Epidermal melanocyte (primary cell): ENCODE data around the gene MS4A5.
A peak's percentile ranks its signal among the peaks of the same experiment; 100 is the strongest.
"Not testable (repeated sequence)": the region's sequence is repeated elsewhere in the genome, so short reads cannot be mapped to it uniquely, and the experiment has no call there.

Source experiments
- DNase-seq: peaks from one replicate; pipeline ENCODE4 v3.0.0; 2011; ENCODE audit warnings: low spot score; ENCODE audit not compliant: insufficient read length

The MS4A5 gene, protein sequence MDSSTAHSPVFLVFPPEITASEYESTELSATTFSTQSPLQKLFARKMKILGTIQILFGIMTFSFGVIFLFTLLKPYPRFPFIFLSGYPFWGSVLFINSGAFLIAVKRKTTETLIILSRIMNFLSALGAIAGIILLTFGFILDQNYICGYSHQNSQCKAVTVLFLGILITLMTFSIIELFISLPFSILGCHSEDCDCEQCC

DNA sequence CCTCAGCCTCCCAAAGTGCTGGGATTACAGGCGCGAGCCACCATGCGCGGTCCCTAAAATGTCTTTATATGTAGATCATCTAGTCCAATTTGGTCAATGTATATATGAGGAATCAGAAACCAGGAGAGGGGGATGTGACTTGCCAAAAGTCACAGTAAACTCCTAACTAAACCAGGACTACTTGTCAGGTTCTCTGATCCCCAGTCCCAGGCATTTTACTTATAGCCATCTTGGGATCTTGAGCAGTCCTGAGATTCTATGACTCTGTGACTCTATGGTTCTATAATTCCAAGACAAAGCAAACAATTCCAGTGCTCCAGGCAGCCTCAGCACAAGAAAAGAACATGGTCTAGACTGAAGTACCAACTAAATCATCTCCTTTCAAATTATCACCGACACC is at the start of gene MS4A5:
TSS of gene MS4A5 (plus strand) at position 301 of the 400 bp plus-strand sequence. CDS start 103 bp downstream, outside the sequence.
- no peak for DNase-seq

DNA sequence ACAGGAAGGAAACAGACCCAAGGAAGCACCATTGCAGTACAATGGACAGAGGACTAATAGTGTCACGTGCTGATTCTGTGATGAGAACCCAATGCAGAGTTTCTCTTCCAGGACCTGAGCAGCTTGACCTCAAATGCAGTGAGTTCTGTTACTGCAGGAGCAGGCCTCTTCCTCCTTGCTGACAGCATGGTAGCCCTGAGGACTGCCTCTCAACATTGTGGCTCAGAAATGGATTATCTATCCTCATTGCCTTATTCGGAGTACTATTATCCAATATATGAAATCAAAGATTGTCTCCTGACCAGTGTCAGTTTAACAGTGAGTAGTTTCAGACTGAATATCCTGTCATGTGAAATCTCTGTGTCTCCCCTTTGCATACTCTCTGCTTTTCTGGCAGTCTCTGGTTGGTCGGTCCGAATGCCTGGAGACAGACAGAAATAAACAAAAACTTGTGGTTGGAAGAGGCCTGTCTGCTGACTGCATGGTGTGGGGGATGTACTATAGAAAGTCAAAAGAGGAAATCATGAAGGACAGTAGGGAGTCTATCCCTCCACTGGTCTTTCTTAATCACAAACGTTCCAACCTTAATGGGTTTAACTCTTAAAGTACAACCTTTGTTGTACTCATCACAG is 40.0 kb upstream of the MS4A5 start:
- DNase-seq, result peak; percentile 44

DNA sequence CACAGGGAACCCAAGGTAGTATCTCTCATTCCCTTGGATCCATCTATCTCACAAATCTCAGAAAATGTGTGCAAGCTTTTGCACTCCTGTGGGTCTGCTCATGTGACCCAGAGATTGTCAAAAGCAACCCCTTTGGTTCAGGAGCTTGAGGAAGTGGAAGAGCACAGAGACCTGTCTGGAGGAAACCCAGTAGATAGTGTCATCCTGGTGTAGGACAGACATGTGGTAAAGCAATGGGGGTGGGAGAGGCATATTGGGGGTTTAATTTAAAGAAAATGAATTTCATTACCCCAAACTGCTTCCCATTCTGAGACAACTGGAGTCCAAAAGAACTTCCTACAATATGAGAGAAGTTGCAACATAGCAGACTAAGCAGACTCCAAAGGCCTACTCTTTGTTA is 39.0 kb upstream of the MS4A5 start:
- no peak for DNase-seq

DNA sequence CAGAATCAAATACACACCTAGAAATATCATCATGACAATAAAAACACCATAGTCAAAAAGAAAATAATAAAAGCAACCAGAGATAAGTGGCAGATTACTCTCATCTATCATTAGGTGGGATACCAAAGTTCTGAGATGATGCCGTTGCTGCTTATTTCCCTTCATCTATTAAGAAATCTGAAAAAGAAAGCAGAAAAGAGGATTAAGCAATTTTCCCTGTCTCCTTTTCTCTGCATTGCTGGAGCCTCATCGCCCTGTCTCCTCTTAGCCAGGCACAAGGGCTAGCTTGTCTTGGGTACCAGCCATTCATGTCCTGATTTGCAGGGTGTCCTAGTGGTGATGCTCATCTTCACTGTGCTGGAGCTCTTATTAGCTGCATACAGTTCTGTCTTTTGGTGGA is 37.0 kb upstream of the MS4A5 start:
- no peak for DNase-seq

DNA sequence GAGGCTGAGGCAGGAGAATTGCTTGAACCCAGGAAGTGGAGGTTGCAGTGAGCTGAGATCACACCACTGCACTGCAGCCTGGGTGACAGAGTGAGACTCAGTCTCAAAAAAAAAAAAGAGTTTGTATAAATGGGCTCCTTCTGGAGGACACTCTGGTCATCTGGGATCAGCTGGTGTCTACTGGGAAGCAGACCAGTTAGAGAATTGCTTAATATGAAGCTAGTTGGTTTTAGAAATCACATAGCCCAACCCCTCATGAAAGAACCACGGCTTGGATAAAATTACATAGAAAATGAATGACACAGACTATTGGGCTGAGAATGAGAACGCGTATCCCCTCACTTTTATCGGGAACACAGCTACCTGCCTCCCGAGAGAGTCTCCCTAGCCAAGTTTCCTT is 36.4 kb upstream of the MS4A5 start:
- DNase-seq, result no peak

DNA sequence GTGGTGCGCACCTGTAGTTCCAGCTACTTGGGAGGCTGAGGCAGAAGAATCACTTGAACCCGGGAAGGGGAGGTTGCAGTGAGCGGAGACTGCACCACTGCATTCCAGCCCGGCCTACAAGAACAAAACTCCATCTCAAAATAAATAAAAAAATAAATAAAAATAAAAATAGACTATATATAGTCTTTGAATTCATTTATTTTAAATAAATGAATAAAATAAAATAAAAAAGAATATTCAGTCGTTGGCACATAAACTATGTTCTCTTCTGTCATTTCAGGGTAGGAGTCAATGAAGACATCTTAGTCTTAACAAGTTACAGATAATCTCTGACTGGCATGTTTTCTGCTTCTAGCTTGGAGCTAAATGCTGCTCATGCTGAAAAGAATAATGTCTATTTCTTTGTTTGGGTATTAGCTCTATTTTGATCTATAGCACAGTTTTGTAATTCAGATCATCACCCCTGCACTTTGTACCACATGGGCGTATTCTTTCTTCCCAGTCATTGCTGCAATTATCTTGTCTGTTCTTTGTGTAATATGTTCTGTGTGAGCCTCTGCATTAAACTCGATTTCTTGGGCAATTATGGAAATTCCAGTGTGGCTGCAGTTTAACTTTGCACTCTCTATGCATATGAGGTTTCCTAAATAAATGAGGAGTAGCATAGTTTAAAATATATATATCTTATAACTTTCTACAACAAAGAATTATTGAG is 34.5 kb upstream of the MS4A5 start:
- DNase-seq, result no peak

DNA sequence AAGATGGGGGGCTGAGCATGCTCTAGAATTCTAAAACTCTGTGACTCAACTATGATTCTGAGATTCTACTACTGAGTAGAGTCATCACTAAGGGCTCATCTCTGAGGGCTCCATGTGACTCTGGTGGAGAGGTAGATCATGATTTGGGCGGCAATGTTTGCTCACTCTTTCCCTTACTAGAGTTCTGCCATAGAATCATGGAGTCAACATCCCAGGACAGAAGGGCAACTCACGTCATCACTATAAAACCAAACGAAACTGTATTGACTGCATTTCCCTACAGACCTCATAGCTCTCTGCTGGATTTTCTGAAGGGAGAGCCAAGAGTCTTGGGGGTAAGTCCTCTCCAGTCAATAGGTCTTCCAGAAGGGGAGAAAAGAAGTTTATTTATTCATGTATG is 33.0 kb upstream of the MS4A5 start, which contains the start of gene MS4A14:
TSS of gene MS4A14 (plus strand) at position 78 of the 400 bp plus-strand sequence. CDS start at position 198, 120 bp downstream.
- DNase-seq, result no peak

DNA sequence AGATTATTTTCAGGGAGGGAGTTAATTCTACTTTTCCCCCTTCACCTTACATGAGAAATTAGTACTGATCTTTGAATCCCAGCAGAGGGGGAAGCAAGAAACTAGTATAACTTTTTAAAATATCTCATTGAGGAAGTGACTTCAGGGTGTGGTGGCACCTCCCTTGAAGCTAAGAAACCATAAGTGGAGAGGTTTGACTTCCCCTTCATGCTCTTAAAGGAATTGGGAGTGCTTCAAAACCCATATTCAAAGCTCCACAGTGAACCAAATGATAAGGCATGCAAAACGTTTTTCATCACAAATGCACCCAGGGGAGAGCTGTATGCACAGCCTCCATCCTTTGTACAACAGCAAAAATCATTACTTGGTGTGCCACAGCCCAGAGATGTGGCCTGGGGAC is 32.6 kb upstream of the MS4A5 start:
- DNase-seq, result no peak

DNA sequence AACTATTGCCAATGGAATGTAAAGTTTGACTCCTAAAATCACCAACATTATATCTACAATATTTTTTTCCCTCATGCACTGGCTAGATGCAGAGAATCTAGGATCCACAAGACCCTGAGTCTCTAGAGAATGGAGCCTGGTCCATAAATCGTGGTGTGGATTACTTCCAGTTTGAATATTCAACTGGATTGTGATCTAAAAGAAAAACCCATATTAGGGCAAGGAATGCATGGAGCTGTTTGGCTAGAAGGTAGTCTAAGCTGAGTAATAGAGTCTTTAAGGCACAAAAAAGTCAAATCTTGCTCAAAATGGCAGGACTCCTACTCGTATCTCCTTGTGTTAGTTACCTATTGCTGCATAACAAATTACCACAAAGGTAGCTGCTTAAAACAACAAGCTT is 9.4 kb upstream of the MS4A5 start:
- DNase-seq, result no peak

DNA sequence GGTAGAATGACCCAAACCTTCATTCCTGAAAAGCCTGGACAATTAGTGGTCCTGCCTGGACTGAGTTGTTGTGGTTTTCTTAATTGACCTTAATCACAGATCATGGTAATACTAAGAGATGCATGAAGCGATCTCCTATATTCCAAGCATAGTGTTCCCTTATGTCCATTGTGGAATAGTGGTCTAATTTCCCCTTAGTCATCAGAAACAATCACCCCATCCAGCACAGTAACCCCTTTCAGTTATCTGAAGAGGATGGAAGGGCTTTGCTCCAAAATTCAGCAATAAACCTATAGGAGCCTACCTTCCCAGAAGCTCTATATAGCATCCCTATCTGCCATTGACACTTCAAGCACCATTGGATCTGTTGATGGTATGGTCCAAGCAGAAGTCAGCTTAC is 6.8 kb upstream of the MS4A5 start:
- DNase-seq, result no peak

DNA sequence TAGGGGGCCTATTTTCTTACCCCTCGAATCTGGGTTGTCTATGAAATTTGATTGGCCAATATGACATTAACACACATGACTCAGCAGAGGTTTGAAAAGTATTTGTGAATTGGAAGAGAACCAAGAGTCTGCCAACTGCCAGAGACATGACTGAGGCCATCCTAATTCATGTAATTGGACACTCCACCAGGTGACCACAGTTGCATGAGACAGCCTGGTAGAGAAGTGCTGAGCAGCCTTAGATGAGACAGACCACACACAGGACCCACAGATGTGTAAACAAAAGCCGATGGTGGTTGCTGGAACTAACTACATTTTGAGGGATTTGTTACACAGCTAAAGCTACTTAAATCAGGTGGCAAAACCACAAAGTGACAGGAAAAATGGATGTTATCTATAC is 855 bp upstream of the MS4A5 start:
- no peak for DNase-seq

DNA sequence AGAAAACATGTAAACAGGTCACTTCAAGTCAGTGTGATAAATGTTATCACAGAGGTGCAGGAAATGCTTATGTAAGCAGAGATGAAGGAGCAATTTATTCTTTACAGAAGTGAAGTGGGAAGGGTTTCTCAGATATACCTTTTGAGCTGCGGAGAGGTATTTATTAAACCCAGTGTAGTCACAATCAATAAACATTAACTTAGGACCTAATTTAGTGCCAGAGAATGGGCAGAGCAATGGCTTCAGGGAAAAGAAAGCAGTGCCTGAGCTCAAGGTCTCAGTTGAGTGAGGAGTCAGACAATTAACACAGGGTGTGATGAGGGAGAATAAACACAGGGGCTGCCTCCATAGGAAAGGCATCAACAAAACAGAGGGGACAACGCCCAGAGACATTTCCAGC is 1.9 kb downstream of the MS4A5 start:
- DNase-seq, result no peak

DNA sequence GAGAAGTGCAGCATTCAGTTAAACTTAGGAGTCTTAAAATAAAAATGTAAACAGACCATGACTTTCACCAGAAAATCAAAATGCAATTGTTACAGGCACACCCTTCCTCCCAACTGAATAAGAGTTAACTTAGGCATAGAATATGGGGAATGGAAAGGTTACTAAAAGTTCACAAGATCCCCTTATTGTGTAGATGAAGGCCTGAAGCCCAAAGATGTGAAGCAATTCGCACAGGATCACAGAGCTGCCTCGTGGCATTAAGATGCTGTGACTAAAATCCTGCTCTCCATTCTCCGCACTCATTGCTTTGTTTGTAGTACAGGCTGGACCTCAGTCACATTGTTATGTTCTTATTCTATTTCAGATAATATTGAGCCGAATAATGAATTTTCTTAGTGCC is 4.0 kb downstream of the MS4A5 start:
- DNase-seq, result no peak

DNA sequence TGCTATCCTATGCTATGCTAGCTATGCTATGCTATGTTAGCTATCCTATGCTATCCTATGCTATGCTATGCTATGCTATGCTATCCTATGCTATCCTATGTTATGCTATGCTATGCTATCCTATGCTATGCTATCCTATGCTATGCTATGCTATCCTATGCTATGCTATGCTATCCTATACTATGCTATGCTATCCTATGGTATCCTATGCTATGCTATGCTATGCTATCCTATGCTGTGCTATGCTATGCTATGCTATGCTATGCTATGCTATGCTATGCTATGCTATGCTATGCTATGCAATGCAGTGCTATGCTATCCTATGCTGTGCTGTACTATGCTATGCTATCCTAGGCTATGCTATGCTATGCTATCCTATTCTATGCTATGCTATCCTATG is 17.7 kb downstream of the MS4A5 start:
- no peak for DNase-seq

DNA sequence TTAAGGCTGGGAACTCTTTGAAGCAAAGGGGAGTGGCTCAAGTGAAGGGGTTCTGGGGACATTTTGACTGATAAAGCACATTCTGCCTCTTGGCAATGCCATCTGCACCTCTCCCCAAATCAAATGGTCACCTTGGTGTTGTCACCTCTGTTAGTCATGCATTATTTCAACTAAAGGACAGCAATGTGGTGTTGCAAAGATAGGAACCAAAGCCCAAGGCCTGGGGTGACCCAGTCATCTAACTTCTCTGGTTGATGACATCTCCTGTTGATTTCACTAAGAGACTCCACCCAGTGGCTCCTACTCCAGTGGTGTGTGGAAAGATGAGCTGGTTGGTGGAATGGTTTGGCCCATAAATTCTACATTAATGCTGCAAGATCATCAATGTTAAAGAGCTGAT is 18.5 kb downstream of the MS4A5 start:
- no peak for DNase-seq

DNA sequence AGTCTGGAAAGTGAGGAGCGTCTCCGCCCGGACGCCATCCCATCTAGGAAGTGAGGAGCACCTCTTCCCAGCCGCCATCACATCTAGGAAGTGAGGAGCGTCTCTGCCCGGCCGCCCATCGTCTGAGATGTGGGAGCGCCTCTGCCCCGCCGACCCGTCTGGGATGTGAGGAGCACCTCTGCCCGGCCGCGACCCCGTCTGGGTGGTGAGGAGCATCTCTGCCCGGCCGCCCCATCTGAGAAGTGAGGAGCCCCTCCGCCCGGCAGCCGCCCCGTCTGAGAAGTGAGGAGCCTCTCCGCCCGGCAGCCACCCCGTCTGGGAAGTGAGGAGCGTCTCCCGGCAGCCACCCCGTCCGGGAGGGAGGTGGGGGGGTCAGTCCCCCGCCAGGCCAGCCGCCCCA is 21.8 kb downstream of the MS4A5 start:
- DNase-seq, result not testable (repeated sequence)

DNA sequence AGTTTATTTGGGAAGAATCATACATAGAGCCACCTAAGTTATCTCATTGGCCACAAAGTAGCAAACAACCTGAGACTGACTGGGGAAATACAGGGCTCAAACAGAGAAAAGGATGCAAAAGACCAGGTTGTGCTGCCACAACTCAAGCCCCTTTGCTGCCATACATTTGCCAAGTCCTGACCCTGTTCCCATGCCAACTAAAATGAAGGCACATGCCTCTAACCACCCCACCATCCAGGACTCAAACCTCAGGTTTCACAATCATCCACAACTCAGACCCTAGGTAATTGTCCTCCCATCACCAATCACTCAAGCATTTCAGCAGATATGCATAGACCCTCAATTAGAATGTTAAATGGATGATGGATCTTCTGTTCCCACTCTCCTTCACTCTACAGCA is 24.8 kb downstream of the MS4A5 start:
- no peak for DNase-seq

DNA sequence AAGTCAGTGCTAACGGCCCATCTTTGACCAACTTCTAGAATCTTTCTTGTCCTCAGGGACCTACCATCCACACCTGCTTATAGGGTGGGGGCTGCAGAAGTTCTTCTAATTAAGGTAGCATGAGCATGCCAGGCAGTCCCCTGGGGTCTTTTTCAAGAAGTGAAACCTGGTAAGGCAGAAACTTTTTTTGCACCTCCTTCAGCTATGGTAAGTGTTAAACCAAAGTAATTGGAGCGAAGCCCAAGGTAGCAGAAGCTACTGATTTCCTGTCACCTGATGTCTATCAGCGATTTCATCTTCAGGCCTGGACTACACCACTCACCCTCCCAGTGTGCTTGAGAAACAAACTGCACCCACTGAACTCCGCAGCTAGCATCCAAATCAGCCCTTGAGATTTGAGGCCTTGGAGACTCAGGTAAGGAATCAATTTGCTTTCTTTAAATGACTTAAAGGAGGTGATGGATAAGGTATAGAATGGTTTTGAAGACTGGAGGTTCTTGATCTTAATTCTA is 26.2 kb downstream of the MS4A5 start, which contains the start of gene MS4A1:
TSS of gene MS4A1 (plus strand) at position 317 of the 512 bp plus-strand sequence. CDS start 6,528 bp downstream, outside the sequence.
- no peak for DNase-seq

DNA sequence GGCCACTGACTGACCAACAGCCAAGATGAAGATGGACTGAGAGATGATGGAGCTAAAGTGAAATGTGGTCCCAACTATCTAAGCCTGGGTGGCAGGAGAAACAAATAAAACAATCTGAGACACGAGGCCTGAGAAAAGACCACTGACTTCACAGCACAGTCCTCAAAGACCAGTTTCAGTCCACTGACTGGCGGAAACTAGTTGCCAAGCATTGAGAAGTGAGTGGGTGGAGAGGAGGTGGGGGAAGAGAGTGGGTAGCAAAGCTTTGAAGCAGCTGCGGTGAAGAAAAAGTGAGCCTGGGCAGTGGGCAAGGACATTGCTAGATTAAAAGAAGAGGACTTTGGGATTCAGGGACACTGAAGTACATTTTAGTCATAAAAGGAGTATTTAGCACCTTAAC is 28.2 kb downstream of the MS4A5 start:
- no peak for DNase-seq

DNA sequence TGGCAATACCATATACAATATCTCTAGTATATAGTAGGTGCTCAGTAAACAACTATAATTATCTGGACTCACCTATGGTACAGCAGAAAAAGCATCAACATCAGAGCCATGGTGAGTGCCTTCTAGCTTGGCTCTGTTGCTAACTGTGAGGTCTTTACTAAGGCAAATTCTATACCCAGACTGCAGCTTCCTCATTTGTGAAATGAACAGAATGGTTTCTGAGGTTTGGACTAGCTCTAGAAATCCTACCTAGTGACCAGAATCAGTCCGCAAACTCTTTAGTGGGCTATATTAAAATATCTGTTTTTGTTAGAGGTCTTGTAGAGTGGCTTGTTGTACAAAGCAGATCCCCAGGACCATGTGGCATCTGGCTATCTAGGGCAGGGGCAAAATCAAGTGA is 30.0 kb downstream of the MS4A5 start:
- DNase-seq, result no peak

DNA sequence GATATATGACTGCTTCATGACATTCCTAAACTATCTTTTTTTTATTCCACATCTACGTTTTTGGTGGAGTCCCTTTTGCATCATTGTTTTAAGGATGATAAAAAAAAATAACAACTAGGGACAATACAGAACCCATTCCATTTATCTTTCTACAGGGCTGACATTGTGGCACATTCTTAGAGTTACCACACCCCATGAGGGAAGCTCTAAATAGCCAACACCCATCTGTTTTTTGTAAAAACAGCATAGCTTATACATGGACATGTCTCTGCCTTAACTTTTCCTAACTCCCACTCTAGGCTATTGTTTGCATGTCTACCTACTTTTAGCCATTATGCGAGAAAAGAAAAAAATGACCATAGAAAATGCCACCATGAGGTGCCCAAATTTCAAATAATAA is 39.5 kb downstream of the MS4A5 start:
- no peak for DNase-seq

DNA sequence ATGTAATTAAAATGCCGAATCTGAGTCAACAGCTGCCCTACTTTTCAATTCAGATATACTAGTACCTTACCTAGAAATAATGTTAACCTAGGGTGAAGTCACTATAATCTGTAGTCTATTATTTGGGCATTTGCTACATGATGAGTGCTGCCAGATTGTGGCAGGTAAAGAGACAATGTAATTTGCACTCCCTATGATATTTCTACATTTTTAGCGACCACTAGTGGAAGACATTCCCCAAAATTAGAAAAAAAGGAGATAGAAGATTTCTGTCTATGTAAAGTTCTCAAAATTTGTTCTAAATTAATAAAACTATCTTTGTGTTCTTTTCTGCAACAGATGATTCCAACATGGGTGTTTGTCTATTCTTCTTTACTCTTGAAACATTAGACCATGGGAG is 40.4 kb downstream of the MS4A5 start:
- no peak for DNase-seq
